NCI-H2227 treated with DMSO at 0.1 percent for 48 hours (cell line): ENCODE results near the gene FARP1.

Experiments used
- DNase-seq: peaks from one replicate; lab custom pipeline; 2025; lab: John Stamatoyannopoulos, UW

FARP1 gene

GRCh38 chr13:98500963-98501421 is 358.1 kb downstream of the FARP1 start:
- DNase-seq = no peak

GRCh38 chr13:98503175-98504028 is 360.5 kb downstream of the FARP1 start:
- DNase-seq = no peak

GRCh38 chr13:98504029-98504351 is 361.1 kb downstream of the FARP1 start:
- no peak for DNase-seq

- DNase-seq = no peak
Measured at GRCh38 chr13:98504371-98504963, 361.6 kb downstream of the FARP1 start.
